DLD1 (cell line): ENCODE data around the gene ADAMTS1.

Experiments
- in situ Hi-C: cut with HindIII; loops from 2 replicates; pipeline ENCODE4 v1.10.0; 2017; ENCODE audit warnings: low sequenced_read_pairs

The ADAMTS1 gene

DNA sequence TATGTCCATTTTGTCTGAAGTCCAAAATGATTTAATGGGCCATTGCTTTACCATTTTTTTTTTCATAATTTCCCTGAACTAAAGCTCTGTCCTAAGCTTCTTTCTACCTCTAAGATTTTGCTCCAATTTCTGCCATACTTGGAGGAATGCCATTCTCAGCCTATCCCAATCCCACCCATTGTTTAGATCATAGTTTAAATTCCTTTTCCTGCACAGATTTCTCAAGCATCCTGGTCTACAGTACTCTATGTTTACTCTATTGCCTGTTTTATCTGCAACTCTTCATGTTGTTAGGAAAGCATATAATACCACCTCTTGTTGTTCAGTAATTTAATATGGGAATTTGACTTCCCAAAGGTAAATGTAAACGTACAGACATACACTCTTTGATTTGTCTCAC, 30.8 kb downstream of the ADAMTS1 start:
- in situ Hi-C loops, result no loop called here

DNA sequence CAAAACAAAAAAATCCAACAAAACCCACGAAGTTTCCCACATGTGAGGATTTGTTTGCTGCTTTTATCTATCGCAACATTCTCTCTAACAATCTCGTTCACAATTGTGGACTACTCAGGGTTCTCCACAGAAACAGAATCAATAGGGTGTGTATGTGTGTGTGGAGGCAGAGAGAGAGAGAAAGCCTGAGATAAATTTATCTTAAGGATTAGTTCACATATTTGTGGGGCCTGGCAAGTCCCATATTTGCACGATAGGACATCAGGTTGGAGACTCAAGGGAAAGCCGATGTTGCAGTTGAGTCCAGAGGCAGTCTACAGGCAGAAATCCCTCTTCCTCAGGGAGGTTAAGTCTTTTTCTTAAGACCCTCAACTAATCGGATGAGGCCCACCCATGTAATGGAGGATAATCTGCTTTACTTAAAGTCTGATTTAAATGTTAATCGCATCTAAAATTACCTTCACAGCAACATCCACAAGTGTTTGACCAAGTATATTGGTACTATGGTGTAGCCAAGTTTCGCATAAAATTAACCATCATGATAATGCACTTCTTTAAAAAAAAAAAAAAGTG, 31.7 kb downstream of the ADAMTS1 start:
- in situ Hi-C loops, result no loop called here

DNA sequence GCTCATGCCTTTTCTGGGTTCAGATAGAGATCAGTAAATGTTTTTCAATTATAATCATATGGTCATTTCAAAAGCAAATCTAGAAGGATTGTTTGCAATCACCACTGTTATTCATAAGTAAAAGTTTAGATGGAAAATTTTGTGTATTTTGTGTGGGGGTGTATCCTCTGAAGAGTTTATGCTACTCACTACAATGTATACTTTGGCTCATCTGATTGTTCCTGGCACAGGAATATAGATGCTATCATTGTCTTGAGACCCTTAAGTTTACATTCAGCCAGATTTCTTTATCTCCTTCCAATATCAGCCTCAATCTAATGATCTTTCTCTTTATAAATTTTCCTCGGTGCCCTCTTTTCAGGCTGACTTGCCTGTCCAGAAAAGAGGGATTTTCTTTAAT, 33.0 kb downstream of the ADAMTS1 start:
- in situ Hi-C loops, result no loop called here

DNA sequence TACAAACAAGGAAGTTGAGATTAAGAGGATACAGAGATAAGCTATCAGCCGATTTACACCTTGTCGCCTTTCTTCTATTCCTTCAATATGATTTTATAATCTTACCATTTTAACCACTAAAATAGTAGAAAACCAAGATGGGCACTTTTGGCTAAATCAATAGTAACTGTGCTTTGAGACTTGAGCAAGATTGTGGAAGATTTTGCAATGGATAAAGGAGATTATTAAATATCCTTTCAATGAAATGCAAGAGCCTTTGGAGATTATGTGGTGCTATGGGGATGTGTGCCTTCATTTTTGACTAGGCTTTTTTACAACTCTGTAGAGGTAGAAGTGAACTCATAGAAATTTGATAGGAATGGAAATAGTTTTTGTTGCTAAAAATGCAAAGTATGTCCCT, 33.7 kb downstream of the ADAMTS1 start:
- in situ Hi-C loops, result no loop called here

DNA sequence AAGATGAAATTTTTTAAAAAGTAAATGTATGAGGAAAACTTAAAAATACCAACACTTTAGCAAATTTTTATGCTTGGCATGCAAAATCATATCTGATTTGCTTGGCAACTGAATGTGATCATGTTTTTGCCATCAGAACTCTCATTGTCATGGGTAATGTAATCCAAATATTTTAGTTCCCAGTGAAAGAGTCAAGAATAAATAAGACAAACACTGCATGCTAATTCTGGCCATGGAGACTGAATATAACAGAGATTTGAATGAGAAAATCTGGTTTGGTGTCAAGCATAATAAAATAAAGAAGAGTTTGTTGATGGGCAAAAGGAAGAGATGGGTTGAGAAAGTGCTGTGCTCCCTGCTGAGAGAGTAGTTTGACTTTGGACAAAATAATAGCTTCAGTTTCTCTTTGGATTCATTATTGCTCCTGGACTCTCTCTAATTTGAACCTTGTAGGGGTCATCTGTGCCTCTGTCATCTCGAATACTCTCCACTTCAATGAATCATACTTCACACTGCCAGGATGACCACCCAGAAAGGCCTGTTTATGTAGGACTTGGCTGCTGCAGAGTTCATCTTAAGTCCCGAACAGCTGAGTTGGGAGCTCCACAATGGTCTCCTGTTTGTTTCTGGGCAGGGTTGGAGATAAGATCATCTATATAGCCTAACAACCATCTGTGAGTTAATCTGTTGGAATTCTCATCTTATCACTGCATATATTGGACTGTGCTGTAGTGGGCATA, 34.4 kb downstream of the ADAMTS1 start:
- in situ Hi-C loops, result no loop called here

GRCh38 chr21:26810266-26810665, 34.9 kb downstream of the ADAMTS1 start:
- in situ Hi-C loops, result no loop called here

- in situ Hi-C loops, result no loop called here
Observed at GRCh38 chr21:26809745-26810144, 35.5 kb downstream of the ADAMTS1 start.

DNA sequence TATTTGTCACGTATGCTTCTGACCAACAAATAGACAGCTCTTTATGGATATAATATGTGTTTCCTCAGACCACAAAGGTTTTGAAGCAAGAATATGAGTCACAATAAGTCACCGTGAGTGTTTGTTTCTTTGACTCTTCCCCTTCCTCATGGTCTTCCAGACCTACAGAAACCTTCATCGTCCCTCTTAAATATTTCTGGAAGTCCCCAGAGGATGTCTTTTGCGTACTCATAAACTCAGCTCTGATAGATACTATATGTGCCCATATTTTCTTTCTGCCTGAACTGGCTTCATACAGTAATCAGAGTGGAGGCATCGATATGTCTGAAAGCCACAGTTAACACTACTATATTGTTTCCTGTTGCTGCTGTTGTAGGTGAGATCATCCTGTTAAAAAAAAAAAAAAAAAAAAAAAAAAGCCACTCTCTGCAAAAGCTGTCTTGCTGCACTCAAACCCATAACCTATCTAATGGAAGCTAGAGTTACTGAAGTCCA, 38.4 kb downstream of the ADAMTS1 start:
- in situ Hi-C loops, result no loop called here

DNA sequence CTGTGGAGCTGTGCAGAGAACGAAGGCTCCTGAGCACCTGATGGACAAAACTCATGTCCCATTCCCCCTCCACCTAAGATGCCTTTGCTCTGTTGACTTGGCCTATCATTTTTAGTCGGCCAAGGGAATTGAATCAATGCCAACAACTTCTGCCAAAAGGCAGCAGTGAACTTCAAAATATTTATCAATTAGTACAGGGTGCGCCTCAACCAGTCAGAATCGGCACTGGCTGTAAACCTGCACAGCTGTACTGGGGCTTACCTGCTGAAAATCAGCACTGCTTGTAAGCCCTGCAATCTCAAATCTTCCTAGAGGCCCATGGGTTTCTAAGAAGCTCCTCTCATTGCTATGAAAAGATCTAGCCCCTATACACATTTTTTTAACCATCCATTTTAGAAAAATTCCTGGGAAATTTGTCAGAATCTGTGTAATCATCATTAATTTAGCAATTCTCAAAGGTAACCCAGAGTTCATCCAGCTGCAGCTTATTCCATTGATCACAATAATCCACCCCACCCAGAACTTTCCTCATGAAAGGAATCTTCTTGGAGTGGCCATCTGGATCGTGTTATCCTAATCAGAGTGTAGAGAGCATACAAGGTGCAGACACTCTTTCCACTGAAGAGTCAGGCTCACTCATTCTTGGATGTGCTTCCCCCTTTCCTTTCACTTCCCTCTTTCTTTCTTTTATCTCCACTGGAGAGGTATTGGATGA, 40.2 kb downstream of the ADAMTS1 start:
- in situ Hi-C loops, result no loop called here

GRCh38 chr21:26801498-26801897, 43.7 kb downstream of the ADAMTS1 start:
- in situ Hi-C loops, result no loop called here

DNA sequence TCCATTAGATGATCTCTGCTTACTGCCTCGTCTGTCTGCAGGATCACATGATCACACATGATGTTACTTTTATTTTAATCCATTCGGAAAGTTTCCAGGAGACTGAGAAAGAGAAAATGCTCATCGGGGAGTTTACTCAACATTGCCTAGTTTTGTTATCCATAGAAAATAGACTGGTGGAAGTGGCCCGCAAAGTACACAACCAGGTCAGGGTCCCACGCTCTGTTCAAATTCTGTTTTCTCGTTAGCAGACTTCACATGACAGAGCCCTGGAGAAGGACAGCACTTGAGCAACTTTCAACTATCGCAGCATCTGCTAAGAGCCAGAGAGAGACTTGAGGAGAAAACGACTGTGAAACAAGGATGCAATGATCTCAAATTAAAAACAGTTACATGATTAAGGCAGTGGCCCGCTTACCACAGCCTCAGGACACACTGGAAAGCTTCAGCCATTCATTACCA, 44.2 kb downstream of the ADAMTS1 start:
- in situ Hi-C loops, result no loop called here

DNA sequence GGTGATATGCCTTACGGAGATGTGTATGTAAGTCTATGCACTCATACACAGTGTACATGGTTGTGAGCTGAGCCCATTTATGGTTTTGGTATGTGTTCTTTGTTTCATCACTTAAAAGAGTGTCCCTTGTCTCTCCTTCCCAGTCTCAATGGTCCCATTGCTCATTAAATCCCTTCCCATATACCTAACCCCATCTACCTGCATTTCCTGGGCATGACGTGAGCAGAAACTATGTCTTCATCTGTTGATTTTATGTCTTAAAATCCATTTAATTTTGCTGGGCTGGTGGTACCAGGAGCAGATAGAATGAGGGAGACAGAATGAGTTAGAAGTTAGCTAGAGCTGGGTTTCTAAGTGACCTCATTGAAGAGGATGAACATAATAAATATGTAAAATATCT, 44.8 kb downstream of the ADAMTS1 start:
- in situ Hi-C loops, result no loop called here

DNA sequence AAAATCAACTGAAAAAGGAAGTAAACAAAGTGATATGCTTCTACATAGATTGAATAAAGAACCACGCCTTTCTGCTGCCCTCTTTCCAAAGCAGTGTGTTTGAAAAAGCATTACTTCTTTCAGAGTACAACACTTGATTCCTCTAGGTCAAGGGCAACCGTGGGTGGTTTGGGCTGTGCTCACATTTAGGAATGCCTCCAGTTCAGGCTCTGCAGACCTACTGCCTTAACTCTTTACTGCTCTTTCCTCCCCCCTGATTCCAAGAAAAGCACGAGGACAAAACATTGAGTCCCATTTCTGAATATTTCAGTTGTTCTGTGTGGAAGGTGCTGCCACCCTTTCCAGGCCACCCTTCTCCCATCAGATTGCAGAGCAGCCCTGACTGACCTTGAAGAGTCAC, 45.2 kb downstream of the ADAMTS1 start:
- in situ Hi-C loops, result no loop called here

DNA sequence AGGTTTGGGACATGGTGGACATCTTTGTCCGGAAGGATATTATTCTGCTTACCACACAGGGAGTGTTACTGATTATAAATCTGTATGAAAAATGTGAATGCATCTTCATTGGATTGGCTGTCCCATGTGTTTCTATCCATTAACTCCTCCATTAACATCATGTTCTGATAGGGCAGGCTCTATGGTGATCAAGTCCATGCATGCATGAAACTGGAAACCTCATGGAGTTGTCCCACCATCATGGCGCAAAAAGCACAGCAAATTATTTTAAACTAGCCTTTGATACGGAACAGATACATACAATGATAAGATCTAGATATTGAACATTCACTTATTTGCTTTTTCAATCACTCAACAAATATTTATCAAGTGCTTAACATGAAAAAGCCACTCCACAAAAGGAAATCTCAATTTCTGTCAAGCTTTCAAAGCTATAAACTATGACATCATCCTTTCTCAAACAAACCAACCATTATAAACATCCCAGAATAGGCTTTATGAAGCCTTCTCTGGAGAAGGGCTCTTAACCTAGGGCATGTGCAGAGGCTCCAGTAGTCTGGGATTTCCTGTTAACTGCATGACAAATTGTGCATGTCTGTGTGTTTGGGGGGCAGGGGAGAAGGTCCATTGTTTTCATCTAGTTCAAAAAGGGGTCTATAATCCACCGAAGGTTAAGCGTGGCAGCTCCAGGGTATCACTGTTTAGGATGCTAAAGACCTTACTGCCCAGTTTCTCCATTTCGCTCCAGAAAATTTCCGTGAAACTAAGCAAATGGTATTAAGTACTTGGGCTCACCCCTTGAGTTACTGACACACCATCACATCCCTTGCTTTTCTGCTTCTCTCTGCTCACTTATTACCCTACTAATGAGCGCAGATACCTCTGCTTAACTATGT, 46.1 kb downstream of the ADAMTS1 start:
- in situ Hi-C loops, result no loop called here

GRCh38 chr21:26797878-26798456, 47.2 kb downstream of the ADAMTS1 start:
- in situ Hi-C loops, result no loop called here

GRCh38 chr21:26795866-26796329, 49.3 kb downstream of the ADAMTS1 start:
- in situ Hi-C loops, result no loop called here

- in situ Hi-C loops, result no loop called here
Observed at GRCh38 chr21:26795412-26795805, 49.8 kb downstream of the ADAMTS1 start.

DNA sequence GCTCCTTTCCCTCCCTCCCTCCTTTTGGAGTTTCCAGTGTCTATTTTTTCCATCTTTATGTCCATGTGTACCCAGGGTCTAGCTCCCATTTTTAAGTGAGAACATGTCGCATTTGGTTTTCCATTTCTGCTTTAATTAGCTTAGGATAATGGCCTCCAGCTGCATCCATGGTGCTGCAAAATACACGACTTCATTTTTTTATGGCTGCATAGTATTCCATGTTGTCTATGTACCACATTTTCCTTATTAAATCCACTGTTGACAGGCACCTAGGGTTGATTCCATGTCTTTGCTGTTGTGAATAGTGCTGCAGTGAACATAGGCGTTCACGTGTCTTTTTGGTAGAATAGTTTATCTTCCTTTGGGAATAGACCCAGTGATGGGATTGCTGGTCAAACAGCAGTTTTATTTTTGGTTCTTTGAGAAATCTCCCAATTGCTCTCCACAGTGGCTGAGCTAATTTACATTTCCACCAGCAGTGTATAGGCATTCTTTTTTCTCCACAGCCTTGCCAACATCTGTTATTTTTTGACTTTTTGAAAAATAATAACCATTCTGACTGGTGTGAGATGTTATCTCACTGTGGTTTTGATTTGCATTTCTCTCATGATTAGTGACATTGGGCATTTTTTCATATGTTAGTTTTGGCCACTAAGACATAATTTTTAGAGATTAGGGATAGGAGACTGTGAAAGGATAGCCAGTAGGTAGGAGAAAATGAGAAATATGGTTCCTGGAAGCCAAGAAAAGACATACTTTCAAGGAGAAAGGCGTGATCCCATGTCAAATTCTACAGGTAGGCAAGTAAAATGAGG, 50.4 kb downstream of the ADAMTS1 start:
- in situ Hi-C loops, result no loop called here

DNA sequence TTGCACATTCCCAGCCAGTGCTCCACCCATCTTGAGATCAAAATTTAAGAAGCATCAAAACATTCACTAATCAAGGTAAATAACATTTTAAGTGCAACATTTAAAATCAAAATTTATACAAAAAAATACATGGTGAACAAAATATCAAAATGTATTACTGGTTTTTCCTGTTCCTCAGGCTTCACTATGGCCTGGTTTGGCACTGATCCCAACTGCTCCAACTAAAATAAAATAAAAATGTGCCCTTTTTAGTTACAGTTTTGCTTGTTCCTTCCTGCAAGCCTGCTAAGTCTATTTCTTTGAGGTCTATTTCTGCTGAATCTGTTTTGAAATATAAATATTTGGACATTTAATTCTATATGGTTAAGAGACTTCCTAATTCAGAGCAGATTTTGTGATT, 54.9 kb downstream of the ADAMTS1 start:
- in situ Hi-C loops, result no loop called here

GRCh38 chr21:26788790-26789189, 56.4 kb downstream of the ADAMTS1 start:
- in situ Hi-C loops, result no loop called here
